Body of pancreas (tissue), 4 donors: ENCODE results near the gene TRIM25. TPM values are rescaled to one million over a fixed set of nuclear protein-coding genes. Genes with fewer than 3 reads are reported as not detected.

ENCODE experiments used
- ATAC-seq: fragments of 150-250 bp; one replicate; pipeline ENCODE4 v1.9.1; 2016
- DNase-seq, 4 donors: peaks; one replicate each; pipeline ENCODE4 v3.0.0-alpha.2; 2019
- H3K27ac ChIP-seq, 4 donors: fragments of 200-600 bp; sonication (generic); 1 replicate in 3 of 4; 2 replicates in 1 of 4; pipeline versions ENCODE4 v1.5.1 to v1.6.1; 2016 to 2019; ENCODE audit warnings: mild to moderate bottlenecking in 1 of 4, mixed read lengths in 1 of 4, moderate library complexity in 1 of 4
- H3K27me3 ChIP-seq, 2 donors: fragments of 200-600 bp; sonication (generic); one replicate each; pipeline ENCODE4 v1.6.0; 2016; ENCODE audit warnings: mild to moderate bottlenecking in 1 of 2
- H3K36me3 ChIP-seq, 2 donors: fragments of 200-600 bp; sonication (generic); replicated peaks in 1 of 2; 2 replicates each; pipeline ENCODE4 v1.5.1; 2016; ENCODE audit warnings: low read depth in 2 of 2; ENCODE audit not compliant: insufficient read depth in 1 of 2
- H3K4me1 ChIP-seq: fragments of 200-600 bp; sonication (generic); one replicate; pipeline ENCODE4 v1.6.0; 2016
- H3K4me3 ChIP-seq, 2 donors: fragments of 200-600 bp; sonication (generic); 1 replicate in 1 of 2; 2 replicates in 1 of 2; pipeline ENCODE4 v1.5.1; 2016 to 2019
- H3K9me3 ChIP-seq, 3 donors: fragments of 200-600 bp; sonication (generic); 1 replicate in 2 of 3; 2 replicates in 1 of 3; pipeline ENCODE4 v1.5.1; 2016
- CTCF ChIP-seq, 7 experiments: fragments of 450-650 bp in 4 of 7; fragments of 200-600 bp in 3 of 7; sonication (generic) in 3 of 7; IDR thresholded peaks; one replicate each; pipeline ENCODE4 v1.5.1; 2016 to 2019; ENCODE audit warnings: antibody characterized with exemption in 7 of 7
- POLR2A ChIP-seq, 3 donors: fragments of 450-650 bp; IDR thresholded peaks; one replicate each; pipeline ENCODE4 v1.6.1; 2016; ENCODE audit warnings: antibody characterized with exemption in 3 of 3, mild to moderate bottlenecking in 2 of 3
- WGBS, 2 donors: methylation state at CpG; one replicate each; pipeline ENCODE4 v1.1.5; 2017; 5-methylcytosine and 5-hydroxymethylcytosine counted together
- intact Hi-C: fragments of 100-400 bp; cut with DNase I; formaldehyde crosslinking; loops from one replicate; pipeline ENCODE4 v1.15.1; 2023
- total RNA-seq, 2 donors: library from RNA; depleted of rRNA; stranded (reverse); fragments of >200 nt; gene quantifications; one replicate each; pipeline ENCODE4 v1.1.0, GENCODE V29; 2016

The TRIM25 gene
- total RNA-seq, 2 donors from 2014 or later: 13.5 to 21.8 TPM

- no peaks in the 10 kb centered on the region for H3K27me3 ChIP-seq
- no peak overlapping the region for H3K4me3 ChIP-seq
- ATAC-seq (no peak), DNase-seq (no peak)
- intact Hi-C loops: no loop called here
- no peaks in the 10 kb centered on the region for H3K9me3 ChIP-seq
- 95 to 96% methylated on average over 5 of the region's 5 CpGs for WGBS, 2 donors
- no peaks in the 10 kb centered on the region for H3K4me1 ChIP-seq
- TF ChIP-seq POLR2A (IDR thresholded peaks at IDR 0.05): no peak
- no peak for TF ChIP-seq CTCF (IDR thresholded peaks at IDR 0.05)
- H3K36me3 ChIP-seq: peaks cover 0 to 11% of the 10 kb centered on the region in 2 donors
- H3K27ac ChIP-seq: no peak overlapping the region
Observed at GRCh38 chr17:56887105-56887504, 26.7 kb downstream of the TRIM25 start.

GRCh38 chr17:56886288-56886731 lies 27.5 kb downstream of the TRIM25 start:
- Histone ChIP-seq H3K27ac (no peak overlapping the region), H3K4me1 (no peaks in the 10 kb centered on the region), H3K36me3 (peaks cover 0 to 11% of the 10 kb centered on the region in 2 donors), H3K4me3 (no peak overlapping the region), H3K27me3 (no peaks in the 10 kb centered on the region), H3K9me3 (no peaks in the 10 kb centered on the region)
- intact Hi-C loops: no loop called here
- WGBS, 2 donors: 70 to 73% methylated on average over 2 of the region's 2 CpGs
- ATAC-seq (no peak), DNase-seq (no peak)
- TF ChIP-seq POLR2A (IDR thresholded peaks at IDR 0.05) (no peak), CTCF (IDR thresholded peaks at IDR 0.05) (no peak)

- Histone ChIP-seq H3K4me1 (no peaks in the 10 kb centered on the region), H3K4me3 (no peak overlapping the region), H3K27ac (no peak overlapping the region), H3K36me3 (peaks cover 0 to 6% of the 10 kb centered on the region in 2 donors), H3K9me3 (no peaks in the 10 kb centered on the region), H3K27me3 (no peaks in the 10 kb centered on the region)
- intact Hi-C loops: no loop called here
- no peak for TF ChIP-seq POLR2A (IDR thresholded peaks at IDR 0.05)
- no peak for TF ChIP-seq CTCF (IDR thresholded peaks at IDR 0.05)
- DNase-seq (no peak), ATAC-seq (no peak)
- 71% methylated on average over 2 of the region's 2 CpGs for WGBS, 2 donors
Observed at GRCh38 chr17:56885312-56885657, 28.6 kb downstream of the TRIM25 start.

GRCh38 chr17:56884483-56885311 lies 29.2 kb downstream of the TRIM25 start:
- Histone ChIP-seq H3K36me3 (peaks cover 0 to 3% of the 10 kb centered on the region in 2 donors), H3K27ac (no peak overlapping the region), H3K9me3 (no peaks in the 10 kb centered on the region), H3K27me3 (no peaks in the 10 kb centered on the region), H3K4me3 (no peak overlapping the region), H3K4me1 (no peaks in the 10 kb centered on the region)
- WGBS, 2 donors: 81 to 83% methylated on average over 5 to 6 of the region's 6 CpGs
- DNase-seq (no peak), ATAC-seq (no peak)
- no peak for TF ChIP-seq CTCF (IDR thresholded peaks at IDR 0.05)
- TF ChIP-seq POLR2A (IDR thresholded peaks at IDR 0.05): no peak
- intact Hi-C loops: no loop called here

GRCh38 chr17:56883616-56884015 lies 30.2 kb downstream of the TRIM25 start:
- peaks cover 0 to 3% of the 10 kb centered on the region in 2 donors for H3K36me3 ChIP-seq
- no peaks in the 10 kb centered on the region for H3K27me3 ChIP-seq
- TF ChIP-seq CTCF (IDR thresholded peaks at IDR 0.05) (no peak), POLR2A (IDR thresholded peaks at IDR 0.05) (no peak)
- intact Hi-C loops: no loop called here
- ATAC-seq (no peak), DNase-seq (no peak)
- no peaks in the 10 kb centered on the region for H3K9me3 ChIP-seq
- no peak overlapping the region for H3K27ac ChIP-seq
- H3K4me3 ChIP-seq: no peak overlapping the region
- WGBS, 2 donors: 40 to 42% methylated on average over 1 of the region's 1 CpG
- H3K4me1 ChIP-seq: no peaks in the 10 kb centered on the region
